GM13977 (cell line): ENCODE measurements around the gene KDM2B.

ENCODE experiments used
- DNase-seq: peaks from one replicate; pipeline ENCODE4 v3.0.0; 2012; ENCODE audit warnings: low spot score
- in situ Hi-C: fragments of 300-500 bp; cut with MboI; formaldehyde crosslinking; loops from one replicate; pipeline ENCODE4 v1.12.0; 2022; ENCODE audit warnings: low sequenced_read_pairs, low pct_unique_long_range_greater_than_20kb, mixed read lengths, inconsistent platforms; ENCODE audit not compliant: unreplicated experiment
- TF ChIP-seq, protein P1 (sequence below): IDR thresholded peaks from 2 replicates; pipeline ENCODE4 v1.5.1; 2012; ENCODE audit warnings: mild to moderate bottlenecking, control low read depth; ENCODE audit not compliant: insufficient read depth; ENCODE audit errors: extremely low read depth, missing control alignments

KDM2B gene

DNA sequence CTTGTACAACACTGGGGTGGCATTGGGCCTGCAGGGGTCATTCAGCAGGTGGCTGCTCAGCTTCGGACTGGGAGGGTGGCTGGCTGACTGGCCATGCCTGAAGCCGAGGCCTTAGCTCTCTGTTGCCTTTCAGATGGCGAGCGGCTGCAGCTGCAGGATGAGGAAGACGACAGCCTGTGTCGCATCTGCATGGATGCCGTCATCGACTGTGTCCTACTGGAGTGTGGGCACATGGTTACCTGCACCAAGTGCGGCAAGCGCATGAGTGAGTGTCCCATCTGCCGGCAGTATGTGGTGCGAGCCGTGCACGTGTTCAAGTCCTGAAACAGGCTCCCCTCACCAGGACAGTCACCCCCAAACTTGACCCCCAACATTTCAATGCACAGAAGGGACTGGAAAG, 157.6 kb downstream of the KDM2B start:
- TF ChIP-seq, protein P1, sequence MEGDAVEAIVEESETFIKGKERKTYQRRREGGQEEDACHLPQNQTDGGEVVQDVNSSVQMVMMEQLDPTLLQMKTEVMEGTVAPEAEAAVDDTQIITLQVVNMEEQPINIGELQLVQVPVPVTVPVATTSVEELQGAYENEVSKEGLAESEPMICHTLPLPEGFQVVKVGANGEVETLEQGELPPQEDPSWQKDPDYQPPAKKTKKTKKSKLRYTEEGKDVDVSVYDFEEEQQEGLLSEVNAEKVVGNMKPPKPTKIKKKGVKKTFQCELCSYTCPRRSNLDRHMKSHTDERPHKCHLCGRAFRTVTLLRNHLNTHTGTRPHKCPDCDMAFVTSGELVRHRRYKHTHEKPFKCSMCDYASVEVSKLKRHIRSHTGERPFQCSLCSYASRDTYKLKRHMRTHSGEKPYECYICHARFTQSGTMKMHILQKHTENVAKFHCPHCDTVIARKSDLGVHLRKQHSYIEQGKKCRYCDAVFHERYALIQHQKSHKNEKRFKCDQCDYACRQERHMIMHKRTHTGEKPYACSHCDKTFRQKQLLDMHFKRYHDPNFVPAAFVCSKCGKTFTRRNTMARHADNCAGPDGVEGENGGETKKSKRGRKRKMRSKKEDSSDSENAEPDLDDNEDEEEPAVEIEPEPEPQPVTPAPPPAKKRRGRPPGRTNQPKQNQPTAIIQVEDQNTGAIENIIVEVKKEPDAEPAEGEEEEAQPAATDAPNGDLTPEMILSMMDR: no peak
- no peak for DNase-seq
- in situ Hi-C loops: no loop called here

DNA sequence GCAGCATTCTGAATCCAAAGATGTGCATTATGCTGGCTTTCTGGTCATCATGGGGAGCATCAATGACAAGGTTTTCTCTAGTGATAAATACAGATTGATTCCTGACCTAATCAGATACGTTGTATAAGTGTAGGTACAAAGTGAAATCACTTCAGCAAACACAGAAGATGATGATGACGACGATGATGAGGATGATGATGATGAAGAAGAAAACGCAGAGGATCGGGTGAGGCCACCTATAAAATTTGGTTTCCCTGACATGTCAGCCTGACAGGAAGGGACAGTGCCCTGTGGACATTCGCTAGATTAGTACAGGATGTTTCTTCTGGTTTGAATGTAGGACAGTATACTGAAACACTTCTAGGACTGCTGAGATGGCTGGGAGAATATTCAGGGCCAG, 160.7 kb downstream of the KDM2B start:
- in situ Hi-C loops: no loop called here

DNA sequence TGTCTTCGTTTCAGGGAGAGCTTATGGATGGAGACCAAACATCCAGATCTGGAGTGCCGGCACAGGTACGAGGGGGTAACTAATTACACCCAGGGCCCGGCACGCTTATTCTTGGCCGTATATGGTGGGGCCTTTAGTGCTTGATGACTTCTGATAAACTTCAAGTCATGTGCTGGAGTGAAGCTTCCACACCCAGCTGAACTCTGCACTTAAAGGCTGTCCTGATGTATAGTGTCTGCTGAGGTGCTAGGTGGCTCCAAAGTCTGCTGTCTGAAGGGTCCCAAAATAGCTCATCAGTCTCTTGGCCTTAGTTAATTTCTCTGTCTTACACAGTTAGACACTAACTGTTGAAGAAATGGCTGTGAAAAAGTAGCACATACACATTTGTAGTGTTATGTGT, 163.0 kb downstream of the KDM2B start:
- in situ Hi-C loops: no loop called here
- TF ChIP-seq, protein P1: no peak
- DNase-seq: no peak

More for the DNA sequence above, 160.7 kb downstream of the KDM2B start:
- DNase-seq: no peak
- TF ChIP-seq, protein P1: no peak

DNA sequence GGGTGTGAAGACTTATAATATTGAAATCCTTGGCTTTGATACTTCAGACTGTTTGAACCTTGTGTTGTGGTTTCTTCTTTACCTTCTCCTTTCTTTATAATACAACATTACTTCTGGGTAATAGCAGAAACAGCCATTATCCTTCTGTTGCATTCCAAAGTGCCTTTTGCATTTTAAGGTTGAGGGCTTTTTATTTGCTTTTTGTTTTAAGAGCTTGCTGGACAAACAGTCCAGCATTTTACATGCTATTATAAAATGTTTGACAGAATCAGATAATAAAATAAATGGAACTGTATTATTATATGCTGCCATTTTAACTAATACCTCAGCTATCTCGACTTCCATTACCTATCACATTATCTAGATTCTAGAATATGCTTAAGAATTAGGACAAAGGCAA, 166.9 kb downstream of the KDM2B start:
- no peak for DNase-seq
- in situ Hi-C loops: no loop called here
- TF ChIP-seq, protein P1: no peak

DNA sequence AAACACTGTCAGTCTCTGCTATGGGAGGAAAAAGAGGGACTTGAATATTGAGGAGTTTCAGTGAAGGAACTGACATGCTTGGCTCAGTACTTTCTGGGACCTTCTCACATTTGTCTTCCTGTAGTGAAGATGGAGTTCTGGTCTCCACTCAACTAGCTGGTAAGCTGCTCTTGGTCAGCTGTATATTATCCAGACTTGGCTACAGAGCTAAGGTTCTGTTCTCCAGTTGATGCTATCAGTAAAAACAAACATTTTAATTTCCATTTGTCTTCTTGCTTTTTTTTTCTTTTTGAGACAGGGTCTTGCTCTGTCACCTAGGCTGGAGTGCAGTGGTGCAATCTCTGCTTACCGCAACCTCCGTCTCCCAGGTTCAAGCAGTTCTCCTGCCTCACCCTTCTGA, 175.6 kb downstream of the KDM2B start:
- in situ Hi-C loops: no loop called here
- TF ChIP-seq, protein P1: no peak

DNA sequence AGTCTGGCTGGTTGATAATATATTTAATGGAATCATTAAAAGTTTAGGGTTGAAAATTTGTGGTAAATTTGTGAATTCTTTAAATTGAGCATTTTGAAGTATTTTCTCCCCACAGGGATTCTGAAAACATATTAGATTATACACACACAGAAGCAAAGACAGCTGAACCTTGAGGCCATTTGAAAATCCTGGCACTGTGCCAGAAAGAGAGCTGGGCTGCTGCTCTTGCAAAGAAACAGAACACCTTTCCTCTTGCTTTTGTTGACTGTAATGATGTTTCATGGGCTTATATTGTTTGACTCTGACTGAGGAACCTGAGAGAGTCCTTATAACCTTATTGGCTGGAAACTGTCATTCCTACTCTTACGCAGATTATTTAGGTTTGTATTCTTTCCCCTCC, 176.1 kb downstream of the KDM2B start:
- TF ChIP-seq, protein P1: no peak
- in situ Hi-C loops: no loop called here
- no peak for DNase-seq

More for the DNA sequence above, 175.6 kb downstream of the KDM2B start:
- DNase-seq: no peak

DNA sequence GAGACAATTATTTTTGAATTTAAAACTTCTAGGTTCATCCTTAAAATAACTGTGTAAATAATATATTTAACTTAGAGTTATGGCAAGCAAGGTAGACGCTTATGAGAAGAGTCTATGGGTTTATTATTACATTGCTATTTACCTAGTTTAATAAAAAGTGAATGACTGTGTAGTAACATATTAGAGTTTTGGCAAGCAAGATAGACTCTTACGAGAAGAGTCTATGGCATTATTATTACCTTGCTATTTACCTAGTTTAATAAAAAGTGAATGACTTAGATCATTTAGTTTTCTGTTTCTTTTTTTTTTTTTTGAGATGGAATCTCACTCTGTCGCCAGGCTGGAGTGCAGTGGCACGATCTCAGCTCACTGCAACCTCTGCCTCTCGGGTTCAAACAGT, 177.1 kb downstream of the KDM2B start:
- no peak for DNase-seq
- in situ Hi-C loops: no loop called here
- TF ChIP-seq, protein P1: no peak
